ENCODE results near the gene UBR3. TPM values are rescaled to one million over a fixed set of nuclear protein-coding genes. Genes with fewer than 3 reads are reported as not detected.

Gene UBR3
- 25.0 and 29.7 TPM in 2 replicates for total RNA-seq (2014; rRNA removed; shearing (Covaris generic))

DNA sequence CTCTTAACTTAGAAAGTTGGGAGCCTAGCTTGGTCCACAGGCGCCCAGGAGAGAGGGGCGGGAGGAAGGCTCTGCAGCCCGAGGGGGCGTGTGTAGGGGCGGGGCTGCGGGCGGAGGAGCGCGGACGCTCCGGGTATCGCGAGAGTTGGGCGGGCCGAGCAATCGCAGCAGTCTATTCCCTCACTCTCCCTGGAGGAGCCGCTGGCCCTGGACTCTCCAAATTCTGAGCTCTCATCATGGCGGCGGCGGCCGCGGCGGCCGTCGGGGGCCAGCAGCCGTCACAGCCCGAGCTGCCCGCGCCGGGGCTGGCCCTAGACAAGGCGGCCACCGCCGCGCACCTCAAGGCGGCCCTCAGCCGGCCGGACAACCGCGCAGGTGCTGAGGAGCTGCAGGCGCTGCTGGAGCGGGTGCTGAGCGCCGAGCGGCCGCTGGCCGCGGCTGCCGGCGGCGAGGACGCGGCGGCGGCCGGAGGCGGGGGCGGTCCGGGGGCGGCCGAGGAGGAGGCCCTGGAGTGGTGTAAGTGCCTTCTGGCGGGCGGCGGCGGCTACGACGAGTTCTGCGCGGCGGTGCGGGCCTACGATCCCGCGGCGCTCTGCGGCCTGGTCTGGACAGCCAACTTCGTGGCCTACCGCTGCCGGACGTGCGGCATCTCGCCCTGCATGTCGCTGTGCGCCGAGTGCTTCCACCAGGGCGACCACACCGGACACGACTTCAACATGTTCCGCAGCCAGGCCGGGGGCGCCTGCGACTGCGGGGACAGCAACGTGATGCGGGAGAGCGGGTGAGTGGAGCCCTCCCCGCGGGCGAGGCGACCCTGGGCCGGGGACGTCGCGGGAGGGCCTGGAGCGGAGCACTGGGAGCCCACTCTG lies at the start of gene UBR3:
Gene UBR3 (plus strand): TSS at position 183 of the 869 bp plus-strand sequence. CDS start 54 bp downstream, at position 237.
- peaks cover 23% of the 10 kb centered on the region for H3K4me1 ChIP-seq (replicated peaks)
- peak within 1 kb of the TSS; percentile 99 for H3K4me3 ChIP-seq
- no peaks in the 10 kb centered on the region for H3K27me3 ChIP-seq (replicated peaks)
- H3K27ac ChIP-seq = peak within 1 kb of the TSS; percentile 61
- DNase-seq (ENCODE audit: low read depth in 1 of 2, low spot score in 2 of 2) = peak; percentile 76 to 93
- peaks cover 21% of the 10 kb centered on the region for H3K36me3 ChIP-seq
- H3K9me3 ChIP-seq (replicated peaks) = 0 out of 2 replicates have a peak, but pooled peaks cover 4% of the 10 kb centered on the region

GRCh38 chr2:169778446-169778845 lies 48.8 kb upstream of the UBR3 start:
- no peaks in the 10 kb centered on the region; the same call in 1 of the 2 replicates for H3K27me3 ChIP-seq (replicated peaks)
- peaks cover 11% of the 10 kb centered on the region for H3K4me1 ChIP-seq (replicated peaks)
- DNase-seq (ENCODE audit: low read depth in 1 of 2, low spot score in 2 of 2) = no peak
- no peak overlapping the region for H3K27ac ChIP-seq
- H3K4me3 ChIP-seq = no peak overlapping the region
- no peaks in the 10 kb centered on the region for H3K9me3 ChIP-seq (replicated peaks)
- H3K36me3 ChIP-seq = no peaks in the 10 kb centered on the region

DNA sequence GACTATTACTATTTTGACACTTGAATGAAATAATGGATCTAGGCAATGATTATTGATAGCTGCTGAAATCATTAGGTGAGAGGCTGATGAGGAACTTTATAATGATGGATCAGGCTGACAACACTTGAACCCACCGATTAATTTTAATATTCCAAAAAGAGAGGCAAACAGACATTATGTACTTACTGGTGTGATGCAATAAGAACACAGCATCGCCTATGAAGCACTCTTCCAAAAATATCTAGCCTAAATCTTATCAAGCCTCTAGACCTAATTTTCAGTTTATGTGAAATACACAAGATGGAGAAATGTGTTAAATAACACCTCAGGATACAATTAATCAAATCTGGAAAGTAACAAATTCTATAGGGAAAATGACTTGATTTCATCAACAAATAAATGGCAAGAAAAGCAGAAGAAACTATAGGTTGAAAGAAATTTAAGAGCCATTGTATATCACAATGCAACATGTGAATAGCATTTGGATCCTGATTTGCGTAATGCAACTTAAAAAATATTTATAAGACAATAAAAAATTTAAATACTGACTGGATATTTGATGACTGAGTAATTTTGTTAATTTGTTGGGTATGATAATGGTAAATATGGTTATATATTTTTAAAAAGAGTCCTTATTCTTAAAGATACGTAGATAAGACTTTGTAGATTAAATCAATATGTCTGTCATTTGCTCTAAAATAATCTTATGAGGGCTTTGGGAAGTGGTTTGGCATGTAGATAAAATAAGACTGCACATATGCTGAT lies 45.8 kb upstream of the UBR3 start:
- Histone ChIP-seq H3K4me1 (replicated peaks) (peaks cover 2% of the 10 kb centered on the region), H3K27me3 (replicated peaks) (no peaks in the 10 kb centered on the region; the same call in 1 of the 2 replicates), H3K4me3 (no peak overlapping the region), H3K9me3 (replicated peaks) (no peaks in the 10 kb centered on the region), H3K27ac (no peak overlapping the region), H3K36me3 (no peaks in the 10 kb centered on the region)
- no peak for DNase-seq (ENCODE audit: low read depth in 1 of 2, low spot score in 2 of 2)

- Histone ChIP-seq H3K4me1 (replicated peaks) (no peaks in the 10 kb centered on the region), H3K36me3 (no peaks in the 10 kb centered on the region), H3K27me3 (replicated peaks) (no peaks in the 10 kb centered on the region; the same call in 1 of the 2 replicates), H3K4me3 (no peak overlapping the region), H3K9me3 (replicated peaks) (no peaks in the 10 kb centered on the region), H3K27ac (no peak overlapping the region)
- no peak for DNase-seq (ENCODE audit: low read depth in 1 of 2, low spot score in 2 of 2)
Observed at GRCh38 chr2:169782513-169782912, 44.7 kb upstream of the UBR3 start.

DNA sequence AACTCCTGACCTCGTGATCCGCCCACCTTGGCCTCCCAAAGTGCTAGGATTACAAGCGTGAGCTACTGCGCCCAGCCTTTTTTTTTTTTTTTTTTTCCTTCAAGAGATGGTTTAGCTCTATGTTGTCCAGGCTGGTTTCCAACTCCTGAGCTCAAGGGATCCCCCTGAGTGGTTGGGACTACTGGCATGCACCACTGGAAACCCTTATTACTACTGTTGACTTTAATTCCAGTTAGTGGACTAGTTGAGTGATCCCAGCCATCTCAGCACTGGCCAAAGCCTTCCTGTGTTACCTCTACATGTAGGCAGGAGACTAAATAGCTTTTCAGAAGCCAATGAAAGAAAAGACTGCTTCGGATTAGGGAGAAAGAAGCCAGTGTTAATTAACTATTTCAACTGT lies 36.7 kb upstream of the UBR3 start:
- H3K4me3 ChIP-seq = no peak overlapping the region
- no peaks in the 10 kb centered on the region for H3K4me1 ChIP-seq (replicated peaks)
- no peaks in the 10 kb centered on the region for H3K9me3 ChIP-seq (replicated peaks)
- H3K27me3 ChIP-seq (replicated peaks) = 0 out of 2 replicates have a peak, but pooled peaks cover 3% of the 10 kb centered on the region
- no peak for DNase-seq (ENCODE audit: low read depth in 1 of 2, low spot score in 2 of 2)
- no peaks in the 10 kb centered on the region for H3K36me3 ChIP-seq
- no peak overlapping the region for H3K27ac ChIP-seq

- peaks cover 2% of the 10 kb centered on the region; the same call in 1 of the 2 replicates for H3K36me3 ChIP-seq
- H3K27me3 ChIP-seq (replicated peaks) = no peaks in the 10 kb centered on the region
- no peak for DNase-seq (ENCODE audit: low read depth in 1 of 2, low spot score in 2 of 2)
- H3K4me3 ChIP-seq = no peak overlapping the region
- H3K9me3 ChIP-seq (replicated peaks) = no peaks in the 10 kb centered on the region
- H3K27ac ChIP-seq = no peak overlapping the region
- peaks cover 6% of the 10 kb centered on the region for H3K4me1 ChIP-seq (replicated peaks)
Observed at GRCh38 chr2:169795181-169795580, 32.1 kb upstream of the UBR3 start.

DNA sequence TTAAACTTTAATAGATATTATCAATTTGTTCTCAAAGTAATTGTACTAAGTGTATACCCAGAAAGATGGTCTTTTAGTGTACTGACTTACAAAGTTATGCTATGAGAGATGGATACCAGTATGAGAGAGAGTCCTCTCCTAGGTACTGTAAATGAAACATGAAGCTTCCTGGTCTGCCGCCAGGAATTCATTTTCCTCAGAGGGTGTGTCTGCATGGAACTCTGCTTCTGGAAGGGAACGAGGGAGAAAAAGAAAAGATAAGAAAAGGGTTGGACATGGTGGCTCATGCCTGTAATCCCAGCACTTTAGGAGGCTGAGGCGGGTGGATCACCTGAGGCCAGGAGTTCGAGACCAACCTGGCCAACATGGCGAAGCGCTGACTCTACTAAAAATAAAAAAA lies 30.8 kb upstream of the UBR3 start:
- H3K9me3 ChIP-seq (replicated peaks) = no peaks in the 10 kb centered on the region
- DNase-seq (ENCODE audit: low read depth in 1 of 2, low spot score in 2 of 2) = no peak
- H3K4me3 ChIP-seq = no peak overlapping the region
- peaks cover 6% of the 10 kb centered on the region for H3K4me1 ChIP-seq (replicated peaks)
- peaks cover 10% of the 10 kb centered on the region for H3K36me3 ChIP-seq
- H3K27ac ChIP-seq = no peak overlapping the region
- H3K27me3 ChIP-seq (replicated peaks) = no peaks in the 10 kb centered on the region

DNA sequence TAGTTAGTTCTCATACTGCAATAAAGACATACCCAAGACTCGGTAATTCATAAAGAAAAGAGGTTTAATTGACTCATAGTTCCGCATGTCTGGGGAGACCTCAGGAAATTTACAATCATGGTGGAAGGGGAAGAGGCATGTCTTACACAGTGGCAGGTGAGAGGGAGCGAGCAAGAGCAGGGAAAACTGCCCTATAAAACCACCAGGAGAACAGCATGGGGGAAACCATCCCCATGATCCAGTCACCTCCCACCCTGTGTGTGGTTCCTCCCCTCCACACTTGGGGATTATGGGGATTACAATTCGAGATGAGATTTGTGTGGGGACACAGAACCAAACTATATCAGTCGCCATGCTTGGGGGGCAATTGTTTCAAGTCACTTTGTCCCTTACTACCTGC lies 29.7 kb upstream of the UBR3 start:
- Histone ChIP-seq H3K27ac (no peak overlapping the region), H3K27me3 (replicated peaks) (no peaks in the 10 kb centered on the region), H3K36me3 (peaks cover 22% of the 10 kb centered on the region), H3K9me3 (replicated peaks) (no peaks in the 10 kb centered on the region), H3K4me1 (replicated peaks) (peaks cover 6% of the 10 kb centered on the region), H3K4me3 (no peak overlapping the region)
- DNase-seq (ENCODE audit: low read depth in 1 of 2, low spot score in 2 of 2) = no peak

DNA sequence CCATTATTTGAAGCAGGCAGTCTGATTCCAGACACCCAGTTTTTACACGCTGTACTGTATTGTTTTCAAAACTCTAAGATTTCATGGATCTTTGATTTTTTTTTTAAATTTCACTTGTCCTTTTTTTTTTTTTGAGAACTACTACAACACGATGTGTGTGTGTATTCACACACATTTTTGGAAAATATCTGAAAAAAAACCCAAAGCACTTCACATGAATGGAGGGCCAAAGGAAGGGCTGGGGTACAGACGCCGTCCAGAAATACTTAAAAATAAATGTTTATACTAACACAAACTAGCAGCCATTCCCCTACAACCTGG lies 28.9 kb upstream of the UBR3 start:
- H3K4me3 ChIP-seq = peak overlapping the region; percentile 78
- no peak for DNase-seq (ENCODE audit: low read depth in 1 of 2, low spot score in 2 of 2)
- peaks cover 12% of the 10 kb centered on the region for H3K4me1 ChIP-seq (replicated peaks)
- no peaks in the 10 kb centered on the region for H3K9me3 ChIP-seq (replicated peaks)
- H3K27ac ChIP-seq = no peak overlapping the region; the same call in 1 of the 2 replicates
- no peaks in the 10 kb centered on the region for H3K27me3 ChIP-seq (replicated peaks)
- peaks cover 29% of the 10 kb centered on the region for H3K36me3 ChIP-seq

DNA sequence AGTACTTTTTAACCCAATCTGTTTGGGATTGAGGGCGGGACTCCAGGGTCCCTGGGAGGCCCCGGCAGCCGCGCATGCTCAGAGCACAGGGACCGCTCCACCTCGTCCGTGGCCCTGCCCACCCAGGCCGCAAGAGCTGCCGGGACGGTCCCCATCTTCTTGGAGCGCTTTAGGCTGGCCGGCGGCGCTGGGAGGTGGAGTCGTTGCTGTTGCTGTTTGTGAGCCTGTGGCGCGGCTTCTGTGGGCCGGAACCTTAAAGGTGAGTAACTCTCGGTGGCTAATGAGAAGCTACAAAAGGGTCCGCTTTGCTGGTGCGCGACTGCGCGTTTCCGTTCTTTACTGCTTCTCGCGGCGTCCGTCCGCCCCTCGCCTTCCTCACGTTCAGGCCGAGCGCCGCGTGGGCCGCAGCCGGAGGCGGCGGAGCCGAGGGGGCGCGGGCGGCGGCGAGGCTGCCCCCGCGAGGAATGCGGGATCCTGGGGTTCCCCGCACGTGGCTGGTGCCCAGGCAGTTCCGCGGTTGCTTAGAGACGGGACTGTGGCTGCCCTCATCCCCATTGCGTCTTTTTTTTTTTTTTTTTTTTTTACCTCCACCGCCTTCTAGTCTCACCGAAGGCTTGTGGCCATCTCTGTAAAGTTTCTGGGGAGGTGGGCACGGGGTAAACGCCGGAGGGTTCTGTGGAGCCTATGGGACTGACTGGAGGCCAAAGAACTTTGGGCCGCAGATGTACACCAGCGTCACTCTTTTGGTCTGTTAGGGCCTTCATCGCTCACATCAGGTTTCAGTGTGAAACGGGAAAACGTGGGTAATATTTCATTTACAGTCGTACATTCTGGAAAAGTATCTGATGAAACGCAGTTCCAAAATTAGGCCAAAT lies 28.3 kb upstream of the UBR3 start, which contains the start of gene SSB:
Gene SSB (plus strand): TSS at position 154 of the 875 bp plus-strand sequence. CDS start 2,090 bp downstream, outside the sequence.
- Histone ChIP-seq H3K9me3 (replicated peaks) (no peaks in the 10 kb centered on the region), H3K4me1 (replicated peaks) (peaks cover 16% of the 10 kb centered on the region), H3K27me3 (replicated peaks) (no peaks in the 10 kb centered on the region), H3K4me3 (peak within 1 kb of the TSS; percentile 78), H3K36me3 (peaks cover 29% of the 10 kb centered on the region), H3K27ac (peak within 1 kb of the TSS; percentile 69)
- peak; percentile 89 to 94 for DNase-seq (ENCODE audit: low read depth in 1 of 2, low spot score in 2 of 2)

DNA sequence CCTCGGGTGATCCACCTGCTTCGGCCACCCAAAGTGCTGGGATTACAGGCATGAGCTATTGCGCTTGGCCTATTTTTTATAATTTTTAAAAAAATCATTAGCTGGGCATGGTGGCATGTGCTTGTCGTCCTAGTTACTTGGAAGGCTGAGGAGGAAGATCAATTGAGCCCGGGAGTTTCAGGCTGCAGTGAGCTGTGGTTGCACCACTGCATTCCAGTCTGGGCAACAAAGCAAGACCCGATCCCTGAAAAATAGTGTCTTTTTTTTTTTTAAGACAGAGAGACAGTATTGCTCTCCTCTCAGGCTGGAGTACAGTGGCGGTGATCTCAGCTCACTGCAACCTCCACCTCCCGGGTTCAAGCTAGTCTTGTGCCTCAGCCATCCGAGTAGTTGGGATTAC lies 23.8 kb upstream of the UBR3 start:
- Histone ChIP-seq H3K27ac (no peak overlapping the region; the same call in 1 of the 2 replicates), H3K27me3 (replicated peaks) (no peaks in the 10 kb centered on the region), H3K9me3 (replicated peaks) (no peaks in the 10 kb centered on the region), H3K36me3 (peaks cover 65% of the 10 kb centered on the region), H3K4me1 (replicated peaks) (peaks cover 23% of the 10 kb centered on the region), H3K4me3 (no peak overlapping the region)
- no peak for DNase-seq (ENCODE audit: low read depth in 1 of 2, low spot score in 2 of 2)

- Histone ChIP-seq H3K9me3 (replicated peaks) (no peaks in the 10 kb centered on the region), H3K36me3 (peaks cover 83% of the 10 kb centered on the region), H3K4me1 (replicated peaks) (peaks cover 19% of the 10 kb centered on the region), H3K27me3 (replicated peaks) (no peaks in the 10 kb centered on the region), H3K4me3 (no peak overlapping the region), H3K27ac (no peak overlapping the region)
- DNase-seq (ENCODE audit: low read depth in 1 of 2, low spot score in 2 of 2) = no peak
Observed at GRCh38 chr2:169806586-169806985, 20.7 kb upstream of the UBR3 start.

GRCh38 chr2:169808221-169808620 lies 19.0 kb upstream of the UBR3 start:
- peak overlapping the region; percentile 41 for H3K27ac ChIP-seq
- H3K4me3 ChIP-seq = no peak overlapping the region
- peaks cover 80% of the 10 kb centered on the region for H3K36me3 ChIP-seq
- no peaks in the 10 kb centered on the region for H3K27me3 ChIP-seq (replicated peaks)
- DNase-seq (ENCODE audit: low read depth in 1 of 2, low spot score in 2 of 2) = peak in 1 of 2 experiments; percentile 39
- no peaks in the 10 kb centered on the region for H3K9me3 ChIP-seq (replicated peaks)
- peaks cover 15% of the 10 kb centered on the region for H3K4me1 ChIP-seq (replicated peaks)
